ENCODE measurements around the gene ZNF543.

DNA sequence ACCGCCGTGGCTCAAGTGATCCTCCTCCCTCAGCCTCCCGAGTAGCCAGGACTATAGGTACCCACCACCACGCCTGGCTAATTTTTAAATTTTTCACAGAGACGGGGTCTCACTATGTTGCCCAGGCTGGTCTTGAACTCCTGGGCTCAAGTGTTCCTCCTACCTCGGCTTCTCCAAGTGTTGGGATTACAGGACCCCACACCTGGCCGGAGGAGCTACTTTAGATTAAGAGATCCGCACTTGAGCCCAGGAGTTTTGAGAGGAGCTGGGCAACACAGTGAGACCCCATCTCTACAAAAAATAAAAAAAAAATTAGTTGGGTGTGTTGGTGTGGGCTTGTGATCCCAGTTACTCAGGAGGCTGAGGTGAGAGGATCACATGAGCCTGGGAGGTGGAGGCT lies 49.0 kb upstream of the ZNF543 start:
- TF ChIP-seq, protein P1, sequence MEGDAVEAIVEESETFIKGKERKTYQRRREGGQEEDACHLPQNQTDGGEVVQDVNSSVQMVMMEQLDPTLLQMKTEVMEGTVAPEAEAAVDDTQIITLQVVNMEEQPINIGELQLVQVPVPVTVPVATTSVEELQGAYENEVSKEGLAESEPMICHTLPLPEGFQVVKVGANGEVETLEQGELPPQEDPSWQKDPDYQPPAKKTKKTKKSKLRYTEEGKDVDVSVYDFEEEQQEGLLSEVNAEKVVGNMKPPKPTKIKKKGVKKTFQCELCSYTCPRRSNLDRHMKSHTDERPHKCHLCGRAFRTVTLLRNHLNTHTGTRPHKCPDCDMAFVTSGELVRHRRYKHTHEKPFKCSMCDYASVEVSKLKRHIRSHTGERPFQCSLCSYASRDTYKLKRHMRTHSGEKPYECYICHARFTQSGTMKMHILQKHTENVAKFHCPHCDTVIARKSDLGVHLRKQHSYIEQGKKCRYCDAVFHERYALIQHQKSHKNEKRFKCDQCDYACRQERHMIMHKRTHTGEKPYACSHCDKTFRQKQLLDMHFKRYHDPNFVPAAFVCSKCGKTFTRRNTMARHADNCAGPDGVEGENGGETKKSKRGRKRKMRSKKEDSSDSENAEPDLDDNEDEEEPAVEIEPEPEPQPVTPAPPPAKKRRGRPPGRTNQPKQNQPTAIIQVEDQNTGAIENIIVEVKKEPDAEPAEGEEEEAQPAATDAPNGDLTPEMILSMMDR (conservative IDR thresholded peaks at IDR 0.05; ENCODE audit: low read depth, low read length), result no peak
- TF ChIP-seq EZH2phosphoT487 (IDR thresholded peaks at IDR 0.05; ENCODE audit: borderline replicate concordance, low read length), result no peak
- TF ChIP-seq EZH2 (IDR thresholded peaks at IDR 0.05; ENCODE audit: low read length, unreplicated experiment), result no peak
